GM21390 (cell line): ENCODE data around the gene PAX7.

Experiments used
- ATAC-seq: cut with Tn5 transposase; IDR thresholded peaks from one replicate; pipeline ENCODE4 v1.9.1; 2021; ENCODE audit not compliant: unreplicated experiment

The PAX7 gene

DNA sequence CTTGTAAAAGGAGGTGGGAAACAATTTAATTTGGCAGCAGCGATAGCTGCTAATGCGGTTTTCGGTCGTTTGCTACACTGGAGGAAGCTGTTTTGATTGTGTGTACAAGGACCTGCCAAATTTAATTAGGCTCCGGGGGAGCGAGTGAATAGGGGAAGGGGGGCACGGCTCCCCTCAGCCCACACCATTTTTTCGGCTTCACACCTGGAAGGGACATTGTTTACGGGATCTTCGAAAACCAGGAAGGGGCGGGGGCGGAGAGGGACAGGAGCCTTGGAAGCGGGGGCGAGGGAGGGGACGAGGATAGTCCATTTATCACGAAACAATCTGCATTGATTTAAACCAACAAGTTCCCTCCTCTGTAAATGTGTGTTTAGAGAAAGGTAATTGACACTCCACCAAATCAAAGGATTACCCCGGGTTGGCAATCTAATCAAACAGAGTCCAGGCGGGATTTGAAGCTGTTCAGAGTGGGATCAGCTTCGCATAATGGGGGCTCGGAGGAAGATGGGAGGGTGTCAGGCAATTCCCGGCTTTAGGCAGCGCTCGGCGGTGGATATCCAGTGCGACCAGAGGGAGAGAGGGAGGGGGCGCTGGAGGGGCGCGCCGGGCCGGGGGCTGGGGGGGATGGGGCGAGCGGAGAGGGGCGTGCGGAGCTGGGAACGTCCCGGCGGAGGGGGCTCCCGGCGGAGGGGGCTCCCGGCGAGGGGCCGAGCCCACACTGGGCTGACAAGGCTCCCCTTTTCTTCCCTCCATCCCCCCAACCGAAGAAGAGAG is 9.8 kb downstream of the PAX7 start:
- ATAC-seq: no peak

DNA sequence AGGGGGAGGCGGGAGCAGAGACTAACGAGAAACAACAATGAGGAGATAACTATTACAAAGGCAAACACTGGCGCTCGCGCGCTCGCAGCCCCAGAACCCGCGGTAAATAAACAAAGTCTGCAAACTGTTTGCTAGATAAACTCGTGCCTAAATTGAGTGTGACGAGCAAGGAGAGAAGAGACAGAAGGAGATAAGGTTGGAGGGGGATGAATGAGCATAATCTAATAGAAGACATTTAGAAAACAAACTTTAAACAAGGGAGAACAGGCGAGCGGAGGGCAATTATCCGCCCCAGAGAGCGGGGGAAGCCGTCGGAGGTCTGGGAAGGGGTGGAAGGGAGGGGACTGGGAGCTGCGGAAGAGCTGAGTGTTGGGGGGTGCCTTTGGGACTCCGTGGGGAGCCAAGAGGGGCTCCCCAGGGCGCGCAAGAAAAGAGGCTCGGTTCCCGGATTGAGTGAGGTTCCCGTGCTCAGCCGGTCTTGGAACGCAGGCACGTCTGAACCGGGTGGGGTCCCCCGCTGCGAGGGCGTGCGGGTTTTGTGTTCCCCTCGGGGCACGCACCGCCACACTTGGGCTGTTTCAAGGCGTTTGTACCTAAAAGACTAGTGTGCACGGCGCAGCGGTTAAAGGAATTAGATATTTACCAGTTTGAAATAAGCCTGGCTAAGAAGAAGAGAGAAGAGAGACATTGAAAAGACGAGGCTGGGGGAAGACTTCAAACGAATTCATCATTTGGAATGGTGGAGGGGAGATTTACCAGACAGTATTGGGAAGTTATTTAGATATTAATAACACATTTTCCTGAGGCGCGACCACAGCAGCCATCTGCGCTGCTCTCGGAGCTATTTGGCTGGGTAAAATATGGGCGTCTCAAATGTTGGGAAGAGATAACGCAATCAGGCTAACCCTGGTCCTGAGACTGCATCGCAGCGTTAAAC is 10.6 kb downstream of the PAX7 start:
- no peak for ATAC-seq

DNA sequence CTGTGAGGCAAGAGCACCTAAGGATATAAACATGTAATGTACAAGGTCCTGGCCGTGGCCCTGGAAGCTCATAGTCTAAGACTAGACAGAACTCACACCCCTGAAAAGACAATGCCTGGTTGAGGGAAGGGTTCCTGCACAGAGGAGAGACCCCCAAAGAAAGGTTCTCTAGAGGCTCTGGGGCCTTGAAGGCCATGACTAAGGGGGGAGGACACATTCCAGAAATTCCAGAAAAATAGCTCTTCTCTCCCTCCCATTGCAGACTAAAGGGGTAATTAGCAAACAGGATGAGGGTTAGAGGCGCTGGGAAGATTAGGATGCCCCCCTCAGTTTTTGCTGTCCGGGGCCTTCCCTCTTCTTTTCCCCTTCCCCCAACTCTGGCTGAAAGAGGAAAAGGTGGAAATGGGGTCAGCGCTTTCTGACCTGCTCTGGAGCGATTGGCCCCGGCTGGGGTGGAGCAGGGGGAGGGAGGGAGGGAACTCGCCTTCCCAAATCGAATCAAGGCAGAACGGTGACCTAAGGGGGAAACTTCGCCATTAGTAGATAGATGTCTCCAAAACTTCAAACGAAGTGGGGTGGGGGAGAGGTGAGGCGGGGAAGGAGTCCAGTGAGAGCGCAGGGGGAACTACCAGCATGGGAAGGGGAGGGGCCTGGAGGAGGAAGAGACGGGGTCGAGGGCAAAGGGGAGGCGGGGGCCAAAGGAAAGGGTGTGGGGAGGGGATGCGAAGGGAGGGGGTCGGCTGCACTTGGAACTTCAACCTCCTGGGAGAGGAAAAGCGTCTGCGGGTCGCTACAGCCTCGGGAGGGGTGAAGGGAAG is 11.8 kb downstream of the PAX7 start:
- ATAC-seq: no peak

DNA sequence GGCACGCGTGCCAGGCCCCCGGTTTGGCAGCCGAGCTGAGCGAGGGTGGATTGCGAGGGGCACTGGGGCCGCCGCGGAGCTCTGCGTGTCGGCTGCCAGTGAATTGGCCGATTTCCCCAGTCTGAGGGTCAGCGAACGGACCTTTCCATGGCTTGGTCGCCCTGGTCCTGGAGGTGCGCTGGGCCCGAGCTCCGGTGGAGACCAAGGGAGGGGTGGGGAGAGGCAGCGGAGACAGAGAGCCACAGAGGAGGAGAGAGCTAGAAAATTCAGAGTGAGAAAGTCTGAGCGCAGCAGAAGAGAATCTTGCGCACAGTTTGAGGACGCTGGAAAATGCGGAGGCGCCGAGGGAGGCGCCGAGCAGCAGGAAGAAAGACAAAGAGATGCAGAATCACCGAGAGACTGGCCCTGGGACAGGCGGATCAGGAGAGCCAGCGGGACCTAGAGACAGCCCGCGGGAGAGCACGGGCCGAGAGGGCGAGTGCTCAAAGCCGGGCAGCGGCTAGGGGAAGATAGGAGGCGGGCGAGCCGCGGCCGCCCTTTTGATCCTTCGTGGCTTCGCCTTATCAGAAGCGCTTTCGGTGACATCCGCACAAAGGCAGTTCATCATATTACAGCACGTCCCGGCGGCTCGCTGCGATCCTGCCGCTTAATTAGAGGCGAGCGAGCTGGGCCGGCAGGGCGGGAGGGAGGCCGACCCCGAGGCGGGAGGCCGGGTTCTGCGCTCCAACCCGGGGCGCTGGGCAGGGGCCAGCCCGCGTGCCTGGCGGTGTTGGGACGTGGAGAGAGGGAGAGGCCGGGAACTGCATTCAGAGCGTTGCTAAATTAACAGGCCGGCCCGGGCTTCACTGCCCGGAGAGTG is 12.7 kb downstream of the PAX7 start:
- no peak for ATAC-seq

DNA sequence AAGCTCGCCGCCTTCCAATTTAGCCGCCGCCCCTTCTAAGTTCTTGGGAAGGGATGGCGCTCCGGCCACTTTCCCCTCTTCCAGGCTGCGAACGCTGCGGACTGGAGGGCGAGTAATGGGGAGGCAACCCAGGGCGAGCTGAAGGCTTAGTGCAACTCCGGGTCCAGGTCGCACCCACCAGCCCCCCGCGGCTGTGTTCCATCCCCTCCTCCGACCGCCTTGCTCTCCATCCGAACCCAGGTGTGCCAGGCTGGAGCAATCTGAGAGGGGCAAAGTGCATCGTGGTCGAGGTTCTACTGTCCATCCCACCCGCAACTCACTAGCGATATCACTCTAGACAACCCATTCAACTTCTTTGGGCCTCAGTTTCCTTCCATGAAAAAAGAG is 13.4 kb downstream of the PAX7 start:
- ATAC-seq: no peak

DNA sequence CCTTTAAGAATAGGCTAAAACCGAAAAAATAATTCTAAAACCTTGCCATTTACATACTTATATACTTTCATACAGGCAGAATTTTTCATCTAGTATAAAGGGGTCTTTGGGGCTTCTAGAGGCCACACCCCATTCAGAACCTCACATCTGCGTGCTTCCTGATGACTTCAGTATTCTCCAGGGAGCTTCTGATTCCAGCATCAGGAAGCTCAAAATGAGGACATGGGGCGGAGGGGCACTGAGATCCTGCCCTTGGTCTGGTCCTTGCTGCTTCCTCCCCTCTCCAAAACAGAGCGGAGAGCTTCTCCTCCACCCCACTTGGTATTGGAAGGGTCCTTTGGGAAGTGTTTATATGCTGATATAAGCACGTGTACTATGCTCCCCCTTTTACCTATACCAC is 13.8 kb downstream of the PAX7 start:
- no peak for ATAC-seq

DNA sequence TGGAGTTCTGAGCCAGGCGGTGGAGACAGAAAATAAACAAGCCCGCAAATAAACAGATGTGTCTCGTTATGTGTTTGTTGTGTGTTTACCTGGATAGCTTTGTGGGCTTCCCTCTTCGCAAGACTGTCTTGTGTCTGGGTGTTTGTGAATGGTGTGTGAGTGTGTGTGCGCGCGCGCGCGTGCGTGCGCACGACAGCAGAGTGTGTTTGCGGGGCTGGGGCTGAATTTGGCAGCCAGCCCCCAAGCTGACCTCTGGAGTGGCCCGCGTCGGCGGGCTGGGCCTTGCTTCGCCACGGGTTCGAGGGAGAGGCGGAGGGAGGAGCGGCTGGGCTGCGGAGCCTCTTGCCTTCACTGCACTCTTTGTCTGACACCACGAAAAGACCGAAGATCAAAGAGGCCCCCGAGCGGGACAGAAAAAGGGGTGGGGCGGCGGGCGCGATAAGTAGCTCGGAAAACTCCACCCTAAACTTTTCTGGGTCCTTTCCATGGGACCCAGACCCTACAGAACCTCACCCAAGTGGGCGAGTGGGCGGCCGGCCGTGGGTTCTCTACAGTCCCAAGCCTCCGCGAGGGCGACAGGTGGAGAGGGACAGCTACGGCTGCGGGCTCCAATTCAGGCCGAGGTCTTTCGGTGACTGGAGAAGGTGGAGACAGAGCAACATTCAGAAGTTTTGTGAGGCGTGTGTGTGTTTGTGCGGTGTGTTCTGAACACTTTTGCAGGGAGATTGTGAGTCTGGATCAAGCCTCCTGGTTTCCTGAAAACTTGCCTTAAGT is 14.5 kb downstream of the PAX7 start:
- ATAC-seq: no peak

DNA sequence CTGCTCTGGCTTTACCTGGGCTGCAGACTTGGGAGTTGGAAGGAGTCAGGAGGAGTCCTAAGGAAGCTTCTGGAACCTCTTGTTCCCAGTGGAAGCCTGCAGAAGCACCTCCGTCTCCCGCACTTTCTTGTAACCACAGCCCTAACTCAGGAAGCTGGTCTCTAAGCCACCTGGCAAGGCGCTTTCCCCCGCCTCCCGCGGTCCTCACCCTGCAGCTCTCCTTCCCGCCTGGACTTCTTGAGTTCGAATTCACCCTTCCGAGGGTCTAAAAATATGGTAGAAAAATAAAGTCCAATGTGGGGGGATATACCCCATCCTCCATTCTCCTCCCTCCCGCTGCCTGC is 15.1 kb downstream of the PAX7 start:
- no peak for ATAC-seq

DNA sequence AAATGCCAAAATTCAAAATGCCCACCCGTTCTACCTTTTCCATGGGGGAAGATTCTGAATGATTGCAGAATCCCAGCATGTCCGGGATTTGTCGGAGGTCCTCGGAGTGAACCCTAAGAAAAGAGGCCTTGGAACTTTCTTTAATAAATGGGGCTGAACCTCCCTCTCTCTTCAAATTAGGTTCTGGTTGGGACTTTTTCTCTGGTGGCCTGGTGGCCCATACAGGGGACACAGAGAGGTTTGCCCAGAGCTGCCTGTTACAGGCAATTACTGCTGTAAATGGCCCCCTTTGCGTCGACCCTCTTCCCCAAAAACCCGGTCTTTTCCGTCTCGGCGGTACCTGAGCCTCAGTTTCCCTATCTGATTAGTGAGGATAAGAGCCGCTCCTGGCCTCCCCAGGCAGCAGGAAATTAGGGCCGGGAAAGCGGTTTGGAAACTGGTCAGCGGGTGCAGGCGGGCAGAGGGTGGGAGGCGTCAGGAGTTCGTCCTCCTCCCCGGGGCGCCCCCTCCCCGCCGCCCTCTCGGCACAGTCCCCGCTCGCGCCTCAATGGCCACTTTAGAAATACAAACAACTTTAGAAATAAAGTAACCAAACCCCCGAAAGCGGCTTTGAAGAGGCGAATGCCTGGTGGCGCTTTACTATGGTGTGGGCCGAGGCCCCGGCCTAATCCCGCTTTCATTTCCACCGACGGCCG is 15.6 kb downstream of the PAX7 start:
- ATAC-seq: no peak

DNA sequence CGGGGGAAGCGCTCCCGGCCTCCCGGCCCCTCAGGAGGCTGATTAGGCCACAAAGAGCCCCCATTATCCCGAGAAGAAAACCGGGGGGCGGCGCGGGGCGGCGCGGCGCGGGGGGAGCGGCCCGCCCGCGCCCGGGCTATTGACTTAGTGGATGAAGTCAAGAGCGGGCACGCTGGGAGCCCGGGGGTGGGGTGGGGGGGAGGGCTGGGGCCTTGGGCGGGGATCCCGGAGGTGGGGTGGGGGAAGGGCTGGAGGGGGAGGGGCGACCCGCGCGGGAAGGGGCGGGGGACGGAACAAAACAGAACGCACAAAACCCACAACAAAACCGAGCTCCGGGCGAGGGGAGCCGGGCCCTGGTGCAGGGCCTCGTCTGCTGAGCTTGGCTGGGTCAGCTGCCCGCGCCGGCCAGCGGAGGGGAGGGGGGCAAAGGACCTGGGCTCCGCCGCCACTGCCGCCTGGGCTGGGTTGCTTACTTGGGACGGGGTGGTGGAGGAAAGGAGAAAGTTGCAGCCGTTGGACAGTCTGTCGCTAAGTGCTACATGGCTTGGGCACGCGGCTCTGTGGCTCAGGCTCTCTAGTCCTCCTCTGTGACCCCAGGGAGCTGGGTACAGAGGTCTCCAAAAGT is 16.3 kb downstream of the PAX7 start:
- no peak for ATAC-seq

DNA sequence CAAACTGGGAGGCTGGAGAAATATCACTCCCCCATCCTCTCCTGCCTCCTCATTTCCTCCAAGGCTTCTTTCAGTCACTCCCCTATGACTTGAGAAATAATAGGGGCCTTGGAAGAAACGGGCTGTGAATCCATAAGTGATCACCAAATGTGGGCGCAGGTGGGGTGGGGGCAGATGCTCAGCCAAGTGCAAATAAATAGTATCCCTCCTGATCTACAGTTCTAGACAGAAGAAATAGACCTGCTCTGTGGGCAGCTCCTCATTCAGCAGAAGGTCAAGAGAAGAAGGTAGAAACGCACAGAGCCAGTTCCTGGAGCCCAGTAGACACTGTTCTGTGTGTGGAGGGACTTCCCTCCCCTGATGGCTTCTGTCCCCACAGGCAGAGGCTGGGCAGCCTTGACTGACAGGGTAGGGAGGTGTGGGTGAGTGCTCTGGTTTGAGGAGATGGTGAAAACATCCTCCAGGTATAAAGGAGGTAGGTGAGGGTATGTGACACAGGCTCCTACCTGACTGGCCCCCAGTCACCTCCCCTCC is 17.1 kb downstream of the PAX7 start:
- ATAC-seq: no peak

DNA sequence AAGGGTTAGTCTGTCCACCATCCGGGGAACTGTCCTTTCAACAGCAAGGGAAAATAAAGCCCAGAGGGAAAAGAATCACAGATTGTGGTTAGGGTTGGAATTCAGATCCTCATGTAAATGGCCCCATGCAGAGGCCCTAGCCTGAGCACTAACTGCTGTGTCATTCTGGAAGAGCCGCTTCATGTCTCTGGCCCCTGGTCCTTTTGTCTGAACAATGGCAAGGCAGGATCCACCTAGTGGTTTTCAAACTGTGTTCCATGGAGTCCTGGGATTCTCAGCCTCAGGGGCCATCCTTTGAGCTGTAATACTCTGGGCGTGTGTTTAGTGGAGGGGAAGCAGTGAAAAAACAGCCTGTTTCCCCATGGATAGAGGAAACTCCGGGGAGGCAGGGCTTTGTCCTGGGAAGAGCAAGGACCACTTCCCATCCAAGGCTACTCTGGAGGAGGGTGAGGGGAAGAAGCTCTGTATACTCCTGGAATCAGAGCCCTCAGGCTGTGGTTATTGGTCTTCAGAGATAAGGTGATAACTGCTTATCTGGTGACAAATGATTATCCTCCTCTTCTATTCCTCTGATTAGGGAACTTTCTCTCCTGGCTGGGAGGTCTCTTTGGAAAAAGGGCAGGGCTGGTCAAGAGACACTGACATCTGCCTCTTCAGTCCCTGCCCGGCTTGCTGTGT is 19.2 kb downstream of the PAX7 start:
- ATAC-seq: no peak

DNA sequence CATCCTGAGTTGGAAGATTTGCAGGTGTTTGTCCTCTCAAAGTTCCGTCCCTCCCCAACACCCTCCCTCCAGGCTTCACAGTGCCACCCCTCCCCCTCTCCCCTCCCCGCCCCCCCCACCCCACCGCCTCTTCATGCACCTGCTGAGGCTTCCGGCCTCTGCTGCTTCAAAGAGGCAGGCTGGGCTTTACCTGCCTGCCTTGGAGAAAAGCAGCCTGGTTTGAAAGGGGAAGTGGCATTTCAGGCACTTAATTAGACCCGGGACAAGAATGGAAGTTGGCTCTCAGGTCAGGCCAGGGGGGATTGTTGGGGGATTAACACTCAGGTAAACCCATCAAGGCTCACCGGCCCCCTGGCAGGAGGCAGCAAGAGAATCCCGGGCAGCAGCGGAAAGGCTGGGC is 21.1 kb downstream of the PAX7 start:
- no peak for ATAC-seq

DNA sequence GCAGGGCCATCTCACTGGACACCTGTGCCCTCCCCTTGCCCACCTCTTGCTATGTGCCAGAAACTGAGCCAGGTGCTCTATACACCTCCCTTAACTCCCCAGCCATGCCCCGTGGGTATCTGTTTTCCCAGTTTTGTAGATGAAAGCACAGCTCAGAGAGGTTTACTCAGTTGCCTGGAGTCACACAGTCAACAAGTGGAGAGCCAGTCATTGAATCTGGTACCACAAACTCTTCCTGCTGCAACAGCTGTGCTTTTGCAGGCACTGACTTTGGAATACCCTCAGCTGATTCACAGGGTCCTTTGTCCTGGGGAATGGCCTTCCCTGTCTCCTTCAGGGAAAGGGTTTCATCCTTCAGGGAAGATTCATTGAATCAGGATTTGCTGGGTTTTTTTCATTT is 22.1 kb downstream of the PAX7 start:
- ATAC-seq: no peak

DNA sequence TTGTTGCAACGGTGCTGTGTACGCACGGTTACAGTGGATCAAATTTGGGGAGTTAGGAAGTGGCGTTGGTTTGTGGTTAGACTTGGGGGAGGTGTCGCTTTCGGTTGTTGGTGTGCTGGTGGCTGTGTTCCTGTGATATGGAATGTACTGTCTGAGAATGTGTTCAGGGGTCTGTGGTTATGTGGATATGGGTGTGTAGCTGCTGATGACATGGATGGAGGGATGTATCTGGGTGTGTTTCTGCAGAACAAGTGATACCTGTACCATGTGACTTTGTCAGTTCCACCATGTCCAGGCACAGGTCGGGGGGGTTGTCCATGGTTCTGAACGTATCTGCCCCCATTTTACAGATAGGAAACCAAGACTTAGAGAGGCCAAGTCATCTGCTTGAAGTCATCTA is 22.7 kb downstream of the PAX7 start:
- ATAC-seq: no peak

DNA sequence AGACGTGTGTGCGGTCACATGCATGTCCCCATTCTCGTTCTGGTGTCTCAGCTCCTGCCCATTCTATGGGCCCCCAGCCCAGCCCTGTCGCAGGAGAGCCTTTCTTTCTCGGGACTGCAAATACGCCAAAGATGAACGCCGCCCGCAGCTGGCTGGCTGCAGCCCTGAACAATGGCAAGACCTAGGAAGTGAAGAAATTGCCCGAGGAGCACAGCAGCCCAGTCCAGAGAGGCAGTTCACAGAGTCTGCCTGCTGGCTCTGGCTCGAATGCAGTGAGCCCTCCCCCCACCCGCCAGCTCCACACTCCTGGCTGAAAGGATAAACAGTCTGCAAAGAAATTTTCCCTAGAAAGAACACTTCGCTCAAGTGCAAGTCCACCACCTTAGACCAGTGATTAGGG is 23.3 kb downstream of the PAX7 start:
- ATAC-seq: no peak

DNA sequence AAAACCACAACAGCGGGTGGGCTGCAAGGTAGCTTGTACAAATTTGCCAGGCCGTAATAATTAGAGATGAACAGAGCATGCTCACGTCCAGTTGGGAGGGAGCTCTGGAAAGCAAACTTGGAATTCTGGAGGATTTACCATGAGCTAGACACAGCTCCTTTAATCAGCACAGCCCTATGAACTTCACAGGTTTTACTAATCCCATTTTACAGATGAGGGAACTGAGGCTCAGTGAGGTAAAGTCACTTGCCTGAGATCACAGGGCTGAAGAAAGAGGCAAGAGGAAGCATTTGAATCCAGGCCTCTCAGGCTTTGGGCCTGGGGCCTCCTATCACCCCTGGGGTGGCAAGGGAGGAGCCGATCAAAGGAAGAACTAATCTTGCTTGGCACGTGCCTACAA is 24.0 kb downstream of the PAX7 start:
- no peak for ATAC-seq
